ENCODE results near the gene C20orf144.

C20orf144 gene

DNA sequence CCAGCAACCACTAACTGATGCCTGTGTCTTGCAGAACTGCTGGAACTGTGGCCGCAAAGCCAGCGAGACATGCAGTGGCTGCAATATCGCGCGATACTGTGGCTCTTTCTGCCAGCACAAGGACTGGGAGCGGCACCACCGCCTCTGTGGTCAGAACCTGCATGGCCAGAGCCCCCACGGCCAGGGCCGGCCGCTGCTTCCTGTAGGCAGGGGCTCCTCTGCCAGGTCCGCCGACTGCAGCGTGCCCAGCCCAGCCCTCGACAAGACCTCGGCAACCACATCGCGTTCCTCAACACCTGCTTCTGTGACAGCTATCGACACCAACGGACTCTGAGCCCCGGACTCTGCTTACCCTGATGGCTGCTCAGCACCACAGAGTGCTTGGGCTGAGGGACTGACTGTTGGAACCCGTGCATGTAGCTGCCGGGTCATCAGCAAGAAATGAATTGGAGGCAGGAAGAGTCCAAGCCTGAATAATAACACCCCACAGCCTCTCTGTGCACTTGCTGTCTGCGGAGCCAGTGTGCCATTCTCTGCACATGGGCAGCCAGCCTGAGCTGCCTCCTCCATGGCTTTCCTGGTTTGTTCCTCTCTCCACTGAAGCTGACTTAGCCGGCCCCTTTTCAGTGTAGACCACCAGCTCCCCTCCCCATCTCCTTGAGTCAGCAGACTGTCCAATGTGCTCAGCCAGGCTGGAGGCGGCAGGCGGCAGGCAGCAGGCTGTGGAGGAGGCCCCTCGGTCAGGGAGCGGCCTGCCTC is 17.6 kb upstream of the C20orf144 start:
- peak overlapping the region; percentile 10 for H3K4me2 ChIP-seq (ENCODE audit: low read depth, low read length, poor library complexity, severe bottlenecking)
- H3K27me3 ChIP-seq (ENCODE audit: insufficient read depth, low read length, poor library complexity, severe bottlenecking), result no peaks in the 10 kb centered on the region

GRCh38 chr20:33645072-33645358 is 17.1 kb upstream of the C20orf144 start:
- Histone ChIP-seq H3K9ac (ENCODE audit: low read depth, low read length, poor library complexity, severe bottlenecking) (no peak overlapping the region), H3K9me2 (replicated peaks; ENCODE audit: low read depth, low read length) (no peaks in the 10 kb centered on the region), H3K79me2 (ENCODE audit: insufficient read depth, low read length) (no peaks in the 10 kb centered on the region), H3K9me3 (ENCODE audit: insufficient read depth, low read depth, low read length) (no peaks in the 10 kb centered on the region), H3F3A (ENCODE audit: low read depth) (no peaks in the 10 kb centered on the region), H3K4me1 (ENCODE audit: insufficient read depth, low read length, poor library complexity, severe bottlenecking) (peaks cover 14% of the 10 kb centered on the region), H2AFZ (ENCODE audit: low read length) (no peak overlapping the region), H3K4me2 (ENCODE audit: low read depth, low read length, poor library complexity, severe bottlenecking) (peak overlapping the region; percentile 10), H3K36me3 (ENCODE audit: insufficient read depth, low read length) (peaks cover 22% of the 10 kb centered on the region; the same call in 1 of the 2 replicates), H3K27me3 (ENCODE audit: insufficient read depth, low read length, poor library complexity, severe bottlenecking) (no peaks in the 10 kb centered on the region), H4K20me1 (ENCODE audit: insufficient read depth, low read length, poor library complexity, severe bottlenecking) (no peaks in the 10 kb centered on the region), H3K4me3 (ENCODE audit: low read length, poor library complexity, severe bottlenecking) (no peak overlapping the region)
- TF ChIP-seq EZH2phosphoT487 (IDR thresholded peaks at IDR 0.05; ENCODE audit: borderline replicate concordance), result no peak
- TF ChIP-seq, protein P1, sequence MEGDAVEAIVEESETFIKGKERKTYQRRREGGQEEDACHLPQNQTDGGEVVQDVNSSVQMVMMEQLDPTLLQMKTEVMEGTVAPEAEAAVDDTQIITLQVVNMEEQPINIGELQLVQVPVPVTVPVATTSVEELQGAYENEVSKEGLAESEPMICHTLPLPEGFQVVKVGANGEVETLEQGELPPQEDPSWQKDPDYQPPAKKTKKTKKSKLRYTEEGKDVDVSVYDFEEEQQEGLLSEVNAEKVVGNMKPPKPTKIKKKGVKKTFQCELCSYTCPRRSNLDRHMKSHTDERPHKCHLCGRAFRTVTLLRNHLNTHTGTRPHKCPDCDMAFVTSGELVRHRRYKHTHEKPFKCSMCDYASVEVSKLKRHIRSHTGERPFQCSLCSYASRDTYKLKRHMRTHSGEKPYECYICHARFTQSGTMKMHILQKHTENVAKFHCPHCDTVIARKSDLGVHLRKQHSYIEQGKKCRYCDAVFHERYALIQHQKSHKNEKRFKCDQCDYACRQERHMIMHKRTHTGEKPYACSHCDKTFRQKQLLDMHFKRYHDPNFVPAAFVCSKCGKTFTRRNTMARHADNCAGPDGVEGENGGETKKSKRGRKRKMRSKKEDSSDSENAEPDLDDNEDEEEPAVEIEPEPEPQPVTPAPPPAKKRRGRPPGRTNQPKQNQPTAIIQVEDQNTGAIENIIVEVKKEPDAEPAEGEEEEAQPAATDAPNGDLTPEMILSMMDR (conservative IDR thresholded peaks at IDR 0.05; ENCODE audit: low read length), result no peak

More for the DNA sequence above, 17.6 kb upstream of the C20orf144 start:
- Histone ChIP-seq H3K9ac (ENCODE audit: low read depth, low read length, poor library complexity, severe bottlenecking) (no peak overlapping the region), H4K20me1 (ENCODE audit: insufficient read depth, low read length, poor library complexity, severe bottlenecking) (no peaks in the 10 kb centered on the region), H3F3A (ENCODE audit: low read depth) (no peaks in the 10 kb centered on the region), H2AFZ (ENCODE audit: low read length) (no peak overlapping the region), H3K4me1 (ENCODE audit: insufficient read depth, low read length, poor library complexity, severe bottlenecking) (peaks cover 14% of the 10 kb centered on the region), H3K79me2 (ENCODE audit: insufficient read depth, low read length) (no peaks in the 10 kb centered on the region), H3K4me3 (ENCODE audit: low read length, poor library complexity, severe bottlenecking) (peak overlapping the region; percentile 44), H3K9me3 (ENCODE audit: insufficient read depth, low read depth, low read length) (no peaks in the 10 kb centered on the region), H3K9me2 (replicated peaks; ENCODE audit: low read depth, low read length) (no peaks in the 10 kb centered on the region), H3K36me3 (ENCODE audit: insufficient read depth, low read length) (peaks cover 28% of the 10 kb centered on the region; the same call in 1 of the 2 replicates)
- TF ChIP-seq EZH2phosphoT487 (IDR thresholded peaks at IDR 0.05; ENCODE audit: borderline replicate concordance), result no peak
- TF ChIP-seq, protein P1 (conservative IDR thresholded peaks at IDR 0.05; ENCODE audit: low read length), result no peak

GRCh38 chr20:33645396-33645795 is 16.7 kb upstream of the C20orf144 start:
- Histone ChIP-seq H3K36me3 (ENCODE audit: insufficient read depth, low read length) (peaks cover 19% of the 10 kb centered on the region; the same call in 1 of the 2 replicates), H3K4me3 (ENCODE audit: low read length, poor library complexity, severe bottlenecking) (no peak overlapping the region), H3K4me2 (ENCODE audit: low read depth, low read length, poor library complexity, severe bottlenecking) (peak overlapping the region; percentile 10), H4K20me1 (ENCODE audit: insufficient read depth, low read length, poor library complexity, severe bottlenecking) (no peaks in the 10 kb centered on the region), H2AFZ (ENCODE audit: low read length) (no peak overlapping the region), H3K9me3 (ENCODE audit: insufficient read depth, low read depth, low read length) (no peaks in the 10 kb centered on the region), H3K9me2 (replicated peaks; ENCODE audit: low read depth, low read length) (no peaks in the 10 kb centered on the region), H3K9ac (ENCODE audit: low read depth, low read length, poor library complexity, severe bottlenecking) (no peak overlapping the region), H3K4me1 (ENCODE audit: insufficient read depth, low read length, poor library complexity, severe bottlenecking) (peaks cover 14% of the 10 kb centered on the region), H3K79me2 (ENCODE audit: insufficient read depth, low read length) (no peaks in the 10 kb centered on the region), H3F3A (ENCODE audit: low read depth) (no peaks in the 10 kb centered on the region), H3K27me3 (ENCODE audit: insufficient read depth, low read length, poor library complexity, severe bottlenecking) (no peaks in the 10 kb centered on the region)
- TF ChIP-seq, protein P1 (conservative IDR thresholded peaks at IDR 0.05; ENCODE audit: low read length), result no peak
- no peak for TF ChIP-seq EZH2phosphoT487 (IDR thresholded peaks at IDR 0.05; ENCODE audit: borderline replicate concordance)
